DND-41 (cell line): Measurements from ENCODE around the gene ZBP1.

Source experiments
- ATAC-seq: fragments of 200-7000 bp; cut with Tn5 transposase; 3 replicates; pipeline ENCODE4 v1.9.1; 2021; ENCODE audit warnings: low read depth; ENCODE audit not compliant: insufficient read depth
- DNase-seq: peaks from one replicate; pipeline ENCODE4 v3.0.0-alpha.2; 2020
- H2AFZ ChIP-seq: 2 replicates; pipeline ENCODE4 v1.6.0; 2012; ENCODE audit warnings: low read depth, low read length
- H3K27ac ChIP-seq: 2 replicates; pipeline ENCODE4 v1.5.1; 2012; ENCODE audit warnings: low read length, inconsistent platforms
- H3K27me3 ChIP-seq: fragments of 200-600 bp; sonication (generic); 2 replicates; pipeline ENCODE4 v1.6.0; 2012; ENCODE audit warnings: low read length, mild to moderate bottlenecking, inconsistent platforms; ENCODE audit not compliant: insufficient read depth, poor library complexity
- H3K36me3 ChIP-seq: 2 replicates; pipeline ENCODE4 v1.5.1; 2012; ENCODE audit warnings: low read length, inconsistent platforms; ENCODE audit not compliant: insufficient read depth
- H3K4me1 ChIP-seq: 2 replicates; pipeline ENCODE4 v1.5.1; 2012; ENCODE audit warnings: mild to moderate bottlenecking, low read length; ENCODE audit not compliant: insufficient read depth
- H3K4me2 ChIP-seq: 2 replicates; pipeline ENCODE4 v1.6.0; 2012; ENCODE audit warnings: mild to moderate bottlenecking, moderate library complexity, low read length, inconsistent platforms; ENCODE audit not compliant: insufficient read depth
- H3K4me3 ChIP-seq, 2 experiments: fragments of 200-600 bp in 1 of 2; shearing (Covaris generic) in 1 of 2; 2 replicates each; pipeline ENCODE4 v1.5.1; 2012 to 2016; ENCODE audit warnings: inconsistent platforms in 2 of 2, low read length in 2 of 2, mild to moderate bottlenecking in 2 of 2, low read depth in 1 of 2, moderate library complexity in 1 of 2
- H3K79me2 ChIP-seq: 2 replicates; pipeline ENCODE4 v1.6.0; 2012; ENCODE audit warnings: low read length, inconsistent platforms; ENCODE audit not compliant: insufficient read depth
- H3K9ac ChIP-seq: 2 replicates; pipeline ENCODE4 v1.6.0; 2012; ENCODE audit warnings: low read depth, mild to moderate bottlenecking, inconsistent platforms, low read length, moderate library complexity
- H3K9me3 ChIP-seq: 2 replicates; pipeline ENCODE4 v1.5.1; 2012; ENCODE audit warnings: low read length, moderate library complexity, mild to moderate bottlenecking, inconsistent platforms; ENCODE audit not compliant: insufficient read depth, severe bottlenecking
- H4K20me1 ChIP-seq: 2 replicates; pipeline ENCODE4 v1.6.0; 2012; ENCODE audit warnings: low read length; ENCODE audit not compliant: insufficient read depth
- EZH2 ChIP-seq: IDR thresholded peaks from 3 replicates; pipeline ENCODE4 v1.6.1; 2012; ENCODE audit warnings: borderline replicate concordance, low read depth, mild to moderate bottlenecking, moderate library complexity, low read length, inconsistent platforms; ENCODE audit not compliant: severe bottlenecking
- TF ChIP-seq, protein P1 (sequence below): IDR thresholded peaks from 2 replicates; pipeline ENCODE4 v1.5.1; 2012; ENCODE audit warnings: borderline replicate concordance, low read length, moderate library complexity, mild to moderate bottlenecking; ENCODE audit not compliant: poor library complexity, severe bottlenecking; ENCODE audit errors: extremely low read depth

ZBP1 gene

DNA sequence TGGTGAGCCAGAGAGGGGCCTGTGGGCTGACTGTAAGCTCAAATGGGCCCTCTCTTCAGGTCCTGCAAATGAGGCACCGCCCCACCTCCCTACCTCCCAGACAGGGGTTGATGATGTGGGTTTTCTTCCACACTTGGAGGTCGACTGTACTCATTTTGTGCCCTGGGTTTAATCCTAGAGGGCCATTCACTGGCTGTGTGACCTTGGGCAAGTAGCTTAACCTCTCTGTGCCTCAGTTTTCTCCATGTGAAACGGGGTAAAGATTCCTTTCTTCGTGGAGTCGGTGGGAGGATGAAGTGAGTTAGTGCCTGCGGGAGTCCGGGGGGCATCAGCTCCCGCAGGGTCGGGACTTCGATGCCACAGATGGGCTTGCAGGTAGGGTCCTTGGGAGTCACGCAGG, 23.9 kb downstream of the ZBP1 start:
- no peaks in the 10 kb centered on the region for H3K36me3 ChIP-seq
- no peaks in the 10 kb centered on the region; the same call in 1 of the 2 replicates for H3K4me1 ChIP-seq
- TF ChIP-seq, protein P1, sequence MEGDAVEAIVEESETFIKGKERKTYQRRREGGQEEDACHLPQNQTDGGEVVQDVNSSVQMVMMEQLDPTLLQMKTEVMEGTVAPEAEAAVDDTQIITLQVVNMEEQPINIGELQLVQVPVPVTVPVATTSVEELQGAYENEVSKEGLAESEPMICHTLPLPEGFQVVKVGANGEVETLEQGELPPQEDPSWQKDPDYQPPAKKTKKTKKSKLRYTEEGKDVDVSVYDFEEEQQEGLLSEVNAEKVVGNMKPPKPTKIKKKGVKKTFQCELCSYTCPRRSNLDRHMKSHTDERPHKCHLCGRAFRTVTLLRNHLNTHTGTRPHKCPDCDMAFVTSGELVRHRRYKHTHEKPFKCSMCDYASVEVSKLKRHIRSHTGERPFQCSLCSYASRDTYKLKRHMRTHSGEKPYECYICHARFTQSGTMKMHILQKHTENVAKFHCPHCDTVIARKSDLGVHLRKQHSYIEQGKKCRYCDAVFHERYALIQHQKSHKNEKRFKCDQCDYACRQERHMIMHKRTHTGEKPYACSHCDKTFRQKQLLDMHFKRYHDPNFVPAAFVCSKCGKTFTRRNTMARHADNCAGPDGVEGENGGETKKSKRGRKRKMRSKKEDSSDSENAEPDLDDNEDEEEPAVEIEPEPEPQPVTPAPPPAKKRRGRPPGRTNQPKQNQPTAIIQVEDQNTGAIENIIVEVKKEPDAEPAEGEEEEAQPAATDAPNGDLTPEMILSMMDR, result no peak
- no peak for TF ChIP-seq EZH2
- DNase-seq (no peak), ATAC-seq (no peak)
- no peaks in the 10 kb centered on the region for H3K9me3 ChIP-seq
- no peaks in the 10 kb centered on the region for H3K79me2 ChIP-seq
- peaks cover 25% of the 10 kb centered on the region for H3K27me3 ChIP-seq
- no peak overlapping the region for H3K27ac ChIP-seq
- peaks cover 50% of the 10 kb centered on the region for H4K20me1 ChIP-seq
- H2AFZ ChIP-seq, result no peak overlapping the region
- no peak overlapping the region for H3K9ac ChIP-seq
- no peak overlapping the region for H3K4me2 ChIP-seq
- no peak overlapping the region for H3K4me3 ChIP-seq

DNA sequence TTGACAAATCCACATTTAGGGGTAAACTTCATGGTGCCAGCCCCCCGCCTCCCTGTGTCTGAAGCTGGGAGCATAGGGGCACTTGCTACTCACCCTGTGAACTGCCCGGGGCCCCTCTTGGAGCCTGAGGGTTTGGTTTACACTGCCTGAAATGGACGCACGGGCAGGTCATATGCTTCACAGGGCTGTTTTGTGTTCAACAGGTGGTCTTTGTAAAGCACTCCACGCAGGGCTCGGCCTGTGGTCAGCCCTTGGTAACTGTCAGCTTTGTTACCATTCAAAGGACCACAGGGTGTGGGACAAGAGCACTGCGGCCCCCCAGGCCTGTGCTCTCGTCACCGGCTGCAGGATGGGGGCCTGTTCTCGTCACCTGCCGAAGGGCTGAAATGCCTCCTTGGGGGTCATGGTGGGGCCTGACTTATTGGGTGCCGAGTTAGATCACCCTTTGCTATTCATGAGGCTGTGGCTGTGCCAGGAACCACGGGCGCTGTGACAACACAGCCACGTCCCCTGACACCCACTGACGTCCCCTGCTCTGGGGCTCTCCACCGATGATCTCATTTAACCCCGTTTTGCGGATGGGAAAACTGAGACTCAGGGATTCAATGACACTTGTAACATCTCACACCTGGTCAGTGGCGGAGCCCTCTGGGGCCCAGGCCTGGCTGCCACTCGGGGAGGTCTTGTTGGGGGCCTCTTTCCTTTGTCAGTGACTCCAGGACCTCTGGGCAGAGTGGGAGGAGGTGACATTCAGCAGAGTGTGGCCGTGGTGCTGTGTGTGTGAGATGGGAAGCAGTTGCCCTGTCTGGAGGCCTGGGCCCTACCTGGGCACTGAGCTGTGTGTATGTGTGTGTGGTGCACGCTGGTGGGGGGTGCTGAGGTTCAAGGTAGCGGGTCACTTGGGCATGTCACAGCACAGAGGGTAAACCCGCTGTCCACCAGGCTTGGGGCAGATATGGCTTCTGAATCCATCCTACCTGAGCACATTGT, 24.9 kb downstream of the ZBP1 start:
- DNase-seq (no peak), ATAC-seq (no peak)
- H3K9me3 ChIP-seq, result no peaks in the 10 kb centered on the region
- no peak overlapping the region for H2AFZ ChIP-seq
- no peaks in the 10 kb centered on the region; the same call in 1 of the 2 replicates for H3K4me1 ChIP-seq
- H3K27ac ChIP-seq, result no peak overlapping the region
- H3K27me3 ChIP-seq, result peaks cover 17% of the 10 kb centered on the region
- H3K4me3 ChIP-seq, result no peak overlapping the region
- TF ChIP-seq, protein P1, result no peak
- no peak for TF ChIP-seq EZH2
- H3K9ac ChIP-seq, result no peak overlapping the region
- no peak overlapping the region for H3K4me2 ChIP-seq
- no peaks in the 10 kb centered on the region for H3K36me3 ChIP-seq
- no peaks in the 10 kb centered on the region for H3K79me2 ChIP-seq
- H4K20me1 ChIP-seq, result peaks cover 53% of the 10 kb centered on the region

DNA sequence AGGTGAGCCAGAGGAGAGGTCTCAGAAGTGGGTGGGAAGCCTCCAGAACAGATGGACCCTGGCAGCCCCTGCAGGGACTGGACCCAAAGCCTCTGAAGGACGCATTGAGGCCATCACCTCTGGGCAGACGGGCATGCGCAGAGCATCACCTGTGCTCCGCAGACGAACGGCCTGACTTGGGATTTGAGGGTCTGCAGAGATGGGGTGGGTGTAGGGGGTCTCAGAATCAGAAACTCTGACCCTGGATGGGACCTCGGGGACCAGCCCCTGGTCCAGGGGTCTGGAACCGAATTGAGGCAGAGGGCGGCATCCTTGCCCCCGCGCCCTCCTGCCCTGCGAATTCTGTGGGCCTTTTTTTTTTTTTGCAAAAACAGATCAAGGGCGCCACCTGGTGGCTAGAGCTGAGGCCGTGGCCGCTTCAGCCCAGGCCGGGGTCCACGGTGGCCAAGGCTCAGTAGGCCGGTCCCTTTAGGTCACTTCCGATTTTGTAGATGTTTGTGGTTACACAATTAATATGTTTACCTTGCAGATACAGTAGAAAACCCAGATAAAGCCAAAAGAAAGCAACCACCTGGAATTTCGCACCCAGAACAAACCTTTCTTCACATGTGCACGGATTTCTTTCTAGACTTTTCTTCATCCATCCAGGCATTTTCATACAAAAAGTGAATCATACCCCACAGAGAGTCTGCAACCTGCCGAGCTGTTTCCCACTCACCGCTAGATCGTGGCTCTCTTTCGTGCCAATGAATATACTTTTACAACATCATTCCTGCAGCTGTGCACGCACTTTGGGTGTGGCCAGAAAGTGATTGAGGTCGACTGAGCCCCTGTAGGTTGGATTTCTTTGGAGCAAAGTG, 25.9 kb downstream of the ZBP1 start:
- H3K9ac ChIP-seq, result no peak overlapping the region
- H2AFZ ChIP-seq, result no peak overlapping the region
- no peaks in the 10 kb centered on the region for H3K79me2 ChIP-seq
- H3K4me2 ChIP-seq, result no peak overlapping the region
- ATAC-seq (0 out of 3 replicates have a peak, but pooled peaks have one; percentile 34), DNase-seq (peak; percentile 43)
- H3K9me3 ChIP-seq, result no peaks in the 10 kb centered on the region
- peaks cover 12% of the 10 kb centered on the region for H3K27me3 ChIP-seq
- no peak overlapping the region for H3K27ac ChIP-seq
- no peak overlapping the region for H3K4me3 ChIP-seq
- TF ChIP-seq, protein P1, result peak; percentile 86
- TF ChIP-seq EZH2, result no peak
- no peaks in the 10 kb centered on the region for H3K36me3 ChIP-seq
- peaks cover 62% of the 10 kb centered on the region for H4K20me1 ChIP-seq
- no peaks in the 10 kb centered on the region; the same call in 1 of the 2 replicates for H3K4me1 ChIP-seq
